NB4 (cell line): ENCODE results near the gene CTNNA3.

Source experiments
- DNase-seq: peaks from one replicate; pipeline ENCODE4 v3.0.0; 2010; ENCODE audit warnings: low read depth
- H3K4me3 ChIP-seq: one replicate; pipeline ENCODE4 v1.5.1; 2011; ENCODE audit warnings: mild to moderate bottlenecking, low read depth, low read length, moderate library complexity
- MYC ChIP-seq: IDR thresholded peaks from 2 replicates; pipeline ENCODE4 v1.6.1; 2011; ENCODE audit warnings: low read depth, low read length
- POLR2A ChIP-seq: IDR thresholded peaks from 2 replicates; pipeline ENCODE4 v1.6.1; 2011; ENCODE audit warnings: mild to moderate bottlenecking; ENCODE audit not compliant: insufficient read length; ENCODE audit errors: extremely low read depth
- TF ChIP-seq, protein P1 (sequence below): IDR thresholded peaks from 2 replicates; pipeline ENCODE4 v1.6.1; 2011; ENCODE audit warnings: low read depth, low read length
- TF ChIP-seq, protein P2 (sequence below): IDR thresholded peaks from one replicate; pipeline ENCODE4 v1.5.1; 2012; ENCODE audit warnings: low read depth, low read length

The CTNNA3 gene

DNA sequence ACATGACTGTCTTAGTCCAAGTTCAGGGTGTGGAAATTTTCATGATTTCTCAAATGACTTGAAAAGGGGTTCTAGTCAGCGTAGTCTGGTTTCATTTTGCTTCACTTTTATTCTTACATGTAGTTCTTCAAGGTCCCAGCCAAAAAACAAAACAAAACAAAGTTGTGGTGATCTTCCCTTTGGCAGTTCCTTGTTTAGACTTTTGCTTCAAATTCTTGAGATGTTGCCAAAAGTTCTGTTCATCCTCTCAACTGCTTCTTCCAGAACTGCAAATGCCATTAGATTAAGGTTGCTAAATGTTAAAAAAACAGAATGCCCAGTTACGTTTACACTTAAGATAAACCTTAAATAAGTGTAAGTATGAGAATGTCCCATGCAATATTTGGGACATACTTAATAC lies 1140.9 kb downstream of the CTNNA3 start:
- no peak for TF ChIP-seq POLR2A
- no peak for TF ChIP-seq MYC
- TF ChIP-seq, protein P1, sequence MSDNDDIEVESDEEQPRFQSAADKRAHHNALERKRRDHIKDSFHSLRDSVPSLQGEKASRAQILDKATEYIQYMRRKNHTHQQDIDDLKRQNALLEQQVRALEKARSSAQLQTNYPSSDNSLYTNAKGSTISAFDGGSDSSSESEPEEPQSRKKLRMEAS: no peak
- TF ChIP-seq, protein P2, sequence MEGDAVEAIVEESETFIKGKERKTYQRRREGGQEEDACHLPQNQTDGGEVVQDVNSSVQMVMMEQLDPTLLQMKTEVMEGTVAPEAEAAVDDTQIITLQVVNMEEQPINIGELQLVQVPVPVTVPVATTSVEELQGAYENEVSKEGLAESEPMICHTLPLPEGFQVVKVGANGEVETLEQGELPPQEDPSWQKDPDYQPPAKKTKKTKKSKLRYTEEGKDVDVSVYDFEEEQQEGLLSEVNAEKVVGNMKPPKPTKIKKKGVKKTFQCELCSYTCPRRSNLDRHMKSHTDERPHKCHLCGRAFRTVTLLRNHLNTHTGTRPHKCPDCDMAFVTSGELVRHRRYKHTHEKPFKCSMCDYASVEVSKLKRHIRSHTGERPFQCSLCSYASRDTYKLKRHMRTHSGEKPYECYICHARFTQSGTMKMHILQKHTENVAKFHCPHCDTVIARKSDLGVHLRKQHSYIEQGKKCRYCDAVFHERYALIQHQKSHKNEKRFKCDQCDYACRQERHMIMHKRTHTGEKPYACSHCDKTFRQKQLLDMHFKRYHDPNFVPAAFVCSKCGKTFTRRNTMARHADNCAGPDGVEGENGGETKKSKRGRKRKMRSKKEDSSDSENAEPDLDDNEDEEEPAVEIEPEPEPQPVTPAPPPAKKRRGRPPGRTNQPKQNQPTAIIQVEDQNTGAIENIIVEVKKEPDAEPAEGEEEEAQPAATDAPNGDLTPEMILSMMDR: no peak
- DNase-seq: no peak
- H3K4me3 ChIP-seq: no peak overlapping the region

DNA sequence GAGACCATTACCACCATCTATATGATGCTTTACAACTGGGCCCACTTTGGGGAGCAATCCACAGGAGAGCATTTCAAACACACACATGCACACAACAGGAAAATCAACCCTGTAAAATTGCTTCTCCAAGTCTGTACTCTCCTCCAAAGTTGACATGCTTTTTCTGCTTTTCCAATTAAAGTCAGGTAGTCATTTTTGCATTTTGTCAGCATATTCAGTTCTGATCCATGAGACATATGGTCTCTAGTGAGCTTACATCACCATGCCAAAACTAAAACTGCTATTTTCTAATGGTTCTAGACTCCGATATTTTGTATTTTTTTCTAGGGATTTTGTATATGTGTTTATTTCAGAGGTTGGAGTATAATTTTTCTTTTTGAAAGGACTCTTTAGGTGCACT lies 1143.7 kb downstream of the CTNNA3 start:
- no peak for DNase-seq
- no peak overlapping the region for H3K4me3 ChIP-seq
- TF ChIP-seq, protein P1: no peak
- TF ChIP-seq, protein P2: no peak

GRCh38 chr10:66550351-66550750 lies 1145.6 kb downstream of the CTNNA3 start:
- no peak for DNase-seq
- H3K4me3 ChIP-seq: no peak overlapping the region
- TF ChIP-seq, protein P1: no peak
- TF ChIP-seq MYC (no peak), POLR2A (no peak)
- TF ChIP-seq, protein P2: no peak

DNA sequence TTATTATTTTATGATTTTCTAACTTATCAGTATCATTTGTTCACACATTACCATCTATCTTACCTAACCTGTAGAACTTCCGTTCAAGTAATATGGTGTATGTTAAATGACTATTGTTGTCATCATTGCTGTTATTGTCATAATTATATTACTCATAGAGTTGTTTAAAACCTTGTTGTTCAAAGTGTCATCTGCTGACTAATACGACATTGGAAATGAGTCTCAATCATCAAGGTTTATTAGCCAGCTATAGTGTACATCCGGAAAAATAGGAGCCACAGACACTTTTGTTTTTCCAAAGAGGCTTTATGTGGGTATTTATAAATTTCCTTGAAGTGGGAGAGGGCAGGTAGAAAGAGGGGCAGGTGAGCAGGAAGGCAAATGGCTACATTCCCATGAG lies 1157.1 kb downstream of the CTNNA3 start:
- TF ChIP-seq, protein P2: no peak
- TF ChIP-seq, protein P1: no peak
- TF ChIP-seq POLR2A: no peak
- no peak for TF ChIP-seq MYC
- no peak overlapping the region for H3K4me3 ChIP-seq

GRCh38 chr10:66538371-66538770 lies 1157.6 kb downstream of the CTNNA3 start:
- no peak overlapping the region for H3K4me3 ChIP-seq
- TF ChIP-seq POLR2A: no peak
- TF ChIP-seq, protein P2: no peak
- no peak for TF ChIP-seq MYC
- TF ChIP-seq, protein P1: no peak
- DNase-seq: no peak

More for the DNA sequence above, 1157.1 kb downstream of the CTNNA3 start:
- no peak for DNase-seq

DNA sequence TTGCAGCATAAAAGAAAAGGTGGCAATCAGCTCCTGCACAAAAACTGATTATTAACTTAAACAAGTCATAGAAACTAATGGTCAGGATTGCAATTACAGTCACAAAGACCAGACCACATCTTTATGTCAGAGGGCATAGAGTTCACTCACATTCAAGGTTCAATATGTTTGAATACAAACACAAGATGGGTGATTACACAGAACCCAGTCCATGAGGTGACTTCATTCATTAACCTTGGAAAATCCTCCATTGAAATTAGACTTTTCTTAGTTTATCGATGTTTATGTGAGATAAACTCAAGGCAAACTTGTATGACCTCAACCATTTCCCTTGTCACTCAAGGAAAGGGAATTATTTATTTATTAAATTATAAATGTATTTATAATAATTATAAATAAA lies 1158.8 kb downstream of the CTNNA3 start:
- TF ChIP-seq MYC (no peak), POLR2A (no peak)
- TF ChIP-seq, protein P2: no peak
- TF ChIP-seq, protein P1: no peak
- DNase-seq: no peak
- H3K4me3 ChIP-seq: no peak overlapping the region
